ENCODE measurements around the gene F9. TPM values are rescaled to one million over a fixed set of nuclear protein-coding genes. Genes with fewer than 3 reads are reported as not detected.
A peak's percentile ranks its signal among the peaks of the same experiment; 100 is the strongest.

Gene F9
- total RNA-seq, 1 donor from 2014 or later, result not detected

- no peaks in the 10 kb centered on the region for H3K4me1 Mint-ChIP-seq (ENCODE audit: low read depth, unreplicated experiment)
- H3K4me1 ChIP-seq (ENCODE audit: insufficient read depth, low read length), result no peaks in the 10 kb centered on the region
- H3K4me3 ChIP-seq (ENCODE audit: insufficient read depth, low read depth, low read length), result no peak overlapping the region
- no peaks in the 10 kb centered on the region for H4K20me1 ChIP-seq (ENCODE audit: insufficient read depth, low read length)
- no peaks in the 10 kb centered on the region for H3K27me3 Mint-ChIP-seq (ENCODE audit: low read depth, unreplicated experiment)
- H3K4me2 ChIP-seq (ENCODE audit: low read length), result no peak overlapping the region
- H3K4me3 Mint-ChIP-seq (ENCODE audit: unreplicated experiment), result no peak overlapping the region
- H3K27me3 ChIP-seq (ENCODE audit: insufficient read depth, low read length), result no peaks in the 10 kb centered on the region
- no peak overlapping the region for H2AFZ ChIP-seq (ENCODE audit: low read depth, low read length)
- H3K27ac Mint-ChIP-seq (ENCODE audit: unreplicated experiment), result no peak overlapping the region
- H3K9me3 Mint-ChIP-seq (ENCODE audit: unreplicated experiment), result no peaks in the 10 kb centered on the region
- no peaks in the 10 kb centered on the region for H3K36me3 Mint-ChIP-seq (ENCODE audit: low read depth, unreplicated experiment)
- H3K9ac ChIP-seq (ENCODE audit: low read length), result no peak overlapping the region
- H3K79me2 ChIP-seq (ENCODE audit: insufficient read depth, low read length), result no peaks in the 10 kb centered on the region
- no peak for DNase-seq (ENCODE audit: low read depth)
- no peaks in the 10 kb centered on the region for H3K36me3 ChIP-seq (ENCODE audit: insufficient read depth, low read length)
- TF ChIP-seq EZH2 (IDR thresholded peaks at IDR 0.05; ENCODE audit: insufficient read depth, low read length) (no peak), CTCF (IDR thresholded peaks at IDR 0.05; ENCODE audit: insufficient read depth, low read depth, low read length) (no peak)
- no peak overlapping the region for H3K27ac ChIP-seq (ENCODE audit: low read depth, low read length)
- peak; percentile 45 for FAIRE-seq
- no peaks in the 10 kb centered on the region for H3K9me3 ChIP-seq (ENCODE audit: insufficient read depth, low read depth, low read length)
Observed at GRCh38 chrX:139543920-139544319, 13.4 kb downstream of the F9 start.

- Histone ChIP-seq H3K27me3 (ENCODE audit: insufficient read depth, low read length) (no peaks in the 10 kb centered on the region), H3K9me3 (ENCODE audit: insufficient read depth, low read depth, low read length) (no peaks in the 10 kb centered on the region), H3K36me3 (ENCODE audit: insufficient read depth, low read length) (no peaks in the 10 kb centered on the region), H3K27ac (ENCODE audit: low read depth, low read length) (no peak overlapping the region), H2AFZ (ENCODE audit: low read depth, low read length) (no peak overlapping the region), H3K9ac (ENCODE audit: low read length) (no peak overlapping the region), H3K4me1 (ENCODE audit: insufficient read depth, low read length) (no peaks in the 10 kb centered on the region), H3K4me3 (ENCODE audit: insufficient read depth, low read depth, low read length) (no peak overlapping the region), H3K79me2 (ENCODE audit: insufficient read depth, low read length) (no peaks in the 10 kb centered on the region), H3K4me2 (ENCODE audit: low read length) (no peak overlapping the region), H4K20me1 (ENCODE audit: insufficient read depth, low read length) (no peaks in the 10 kb centered on the region)
- H3K9me3 Mint-ChIP-seq (ENCODE audit: unreplicated experiment), result no peaks in the 10 kb centered on the region
- no peaks in the 10 kb centered on the region for H3K36me3 Mint-ChIP-seq (ENCODE audit: low read depth, unreplicated experiment)
- TF ChIP-seq EZH2 (IDR thresholded peaks at IDR 0.05; ENCODE audit: insufficient read depth, low read length), result no peak
- TF ChIP-seq CTCF (IDR thresholded peaks at IDR 0.05; ENCODE audit: insufficient read depth, low read depth, low read length), result no peak
- FAIRE-seq (no peak), DNase-seq (ENCODE audit: low read depth) (no peak)
- no peak overlapping the region for H3K4me3 Mint-ChIP-seq (ENCODE audit: unreplicated experiment)
- no peaks in the 10 kb centered on the region for H3K27me3 Mint-ChIP-seq (ENCODE audit: low read depth, unreplicated experiment)
- H3K4me1 Mint-ChIP-seq (ENCODE audit: low read depth, unreplicated experiment), result no peaks in the 10 kb centered on the region
- no peak overlapping the region for H3K27ac Mint-ChIP-seq (ENCODE audit: unreplicated experiment)
Observed at GRCh38 chrX:139544591-139544990, 14.1 kb downstream of the F9 start.

- H3K9ac ChIP-seq (ENCODE audit: low read length), result no peak overlapping the region
- H3K4me3 ChIP-seq (ENCODE audit: insufficient read depth, low read depth, low read length), result no peak overlapping the region
- H3K4me2 ChIP-seq (ENCODE audit: low read length), result no peak overlapping the region
- no peaks in the 10 kb centered on the region for H3K27me3 ChIP-seq (ENCODE audit: insufficient read depth, low read length)
- no peak overlapping the region for H2AFZ ChIP-seq (ENCODE audit: low read depth, low read length)
- FAIRE-seq, result no peak
- Mint-ChIP-seq H3K27me3 (ENCODE audit: low read depth, unreplicated experiment) (peaks cover 3% of the 10 kb centered on the region), H3K9me3 (ENCODE audit: unreplicated experiment) (no peaks in the 10 kb centered on the region), H3K36me3 (ENCODE audit: low read depth, unreplicated experiment) (no peaks in the 10 kb centered on the region), H3K27ac (ENCODE audit: unreplicated experiment) (no peak overlapping the region), H3K4me1 (ENCODE audit: low read depth, unreplicated experiment) (no peaks in the 10 kb centered on the region), H3K4me3 (ENCODE audit: unreplicated experiment) (no peak overlapping the region)
- H3K4me1 ChIP-seq (ENCODE audit: insufficient read depth, low read length), result no peaks in the 10 kb centered on the region
- no peaks in the 10 kb centered on the region for H3K79me2 ChIP-seq (ENCODE audit: insufficient read depth, low read length)
- no peaks in the 10 kb centered on the region for H3K36me3 ChIP-seq (ENCODE audit: insufficient read depth, low read length)
- DNase-seq (ENCODE audit: low read depth), result no peak
- TF ChIP-seq CTCF (IDR thresholded peaks at IDR 0.05; ENCODE audit: insufficient read depth, low read depth, low read length), result no peak
- TF ChIP-seq EZH2 (IDR thresholded peaks at IDR 0.05; ENCODE audit: insufficient read depth, low read length), result no peak
- H3K27ac ChIP-seq (ENCODE audit: low read depth, low read length), result no peak overlapping the region
- H4K20me1 ChIP-seq (ENCODE audit: insufficient read depth, low read length), result no peaks in the 10 kb centered on the region
- H3K9me3 ChIP-seq (ENCODE audit: insufficient read depth, low read depth, low read length), result no peaks in the 10 kb centered on the region
Observed at GRCh38 chrX:139554376-139554775, 23.8 kb downstream of the F9 start.

Measured in astrocyte (in vitro differentiated cells and primary cell).